Activated effector memory CD4-positive, alpha-beta T cell treated with Interleukin-2 at 50 U/mL for 16 hours (primary cell): Measurements from ENCODE around the gene SPTBN1.

Experiments used
- DNase-seq: peaks from one replicate; pipeline ENCODE4 v3.0.0-alpha.2; 2020

SPTBN1 gene

GRCh38 chr2:54578648-54579045 is 122.5 kb downstream of the SPTBN1 start:
- no peak for DNase-seq

DNA sequence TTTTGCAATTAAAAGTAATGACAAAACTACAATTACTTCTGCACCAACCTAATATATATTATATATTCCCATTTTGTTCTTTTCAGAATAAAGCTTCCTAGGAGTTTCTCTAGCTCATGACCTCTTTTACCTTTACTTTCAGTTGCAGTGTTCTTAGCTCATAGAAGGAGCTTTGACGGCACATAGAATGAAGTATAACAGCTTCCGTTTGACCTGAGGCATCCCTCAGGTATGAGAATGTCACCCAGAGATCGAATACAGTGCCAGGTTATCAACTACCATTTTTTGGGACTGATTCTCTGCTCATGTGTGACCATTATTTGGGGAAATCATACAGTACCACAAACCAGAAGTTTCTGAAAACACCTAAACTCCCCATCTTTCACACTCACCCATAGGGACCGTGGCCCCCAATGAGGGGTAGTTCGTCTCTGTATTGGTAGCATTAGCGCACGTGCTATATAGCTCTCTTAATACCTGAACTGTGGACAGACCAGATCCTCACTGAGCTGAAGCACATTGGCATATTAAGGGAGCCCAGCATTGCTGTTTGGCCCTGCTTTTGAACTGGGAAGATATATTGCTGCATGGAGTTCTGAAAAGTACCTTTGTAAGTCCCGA is 123.0 kb downstream of the SPTBN1 start:
- DNase-seq = no peak

DNA sequence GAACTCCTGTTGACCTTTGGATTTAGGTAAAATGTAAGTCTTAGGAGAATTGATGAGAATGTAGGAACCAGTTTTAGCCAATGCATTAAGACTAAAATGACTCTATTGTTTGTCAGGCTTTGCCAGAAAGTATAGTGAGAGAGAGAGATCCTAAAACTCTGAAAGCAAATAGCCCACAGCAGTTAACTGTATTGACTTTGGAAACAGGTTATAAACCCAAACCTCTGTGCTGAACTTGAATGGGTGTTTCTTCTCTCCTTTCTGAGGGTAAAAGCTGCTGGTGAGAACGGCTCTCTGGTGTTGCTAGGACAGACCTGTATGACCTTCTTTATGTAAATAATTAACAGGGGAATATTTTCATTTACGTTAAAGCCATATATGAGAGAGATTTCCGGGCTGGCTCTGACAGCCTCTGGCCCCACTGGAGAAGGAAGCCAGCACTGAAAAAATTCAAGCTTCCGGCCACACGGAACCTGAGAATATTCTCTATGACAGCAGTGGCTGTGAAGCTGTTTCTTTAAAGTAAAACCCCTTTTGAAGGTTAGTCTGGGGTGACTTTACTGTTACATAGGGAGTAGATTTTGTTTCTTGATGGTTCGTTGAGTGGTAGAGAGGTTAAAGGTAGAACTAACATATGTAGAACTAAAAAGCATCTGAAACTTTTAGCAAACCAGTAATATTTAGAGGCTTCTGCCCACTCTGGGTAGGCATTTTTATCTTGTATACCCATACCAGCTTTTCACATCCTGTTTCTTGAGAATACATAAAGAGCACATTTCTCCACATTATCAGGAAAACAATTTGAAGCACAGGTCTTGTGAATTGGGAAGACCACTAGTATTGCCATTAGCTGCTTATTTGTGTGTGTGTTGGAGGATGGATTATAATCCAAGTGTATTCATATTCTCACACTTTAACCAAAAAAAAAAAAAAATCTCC is 123.8 kb downstream of the SPTBN1 start:
- DNase-seq = peak; percentile 46

GRCh38 chr2:54581326-54582039 is 125.4 kb downstream of the SPTBN1 start:
- DNase-seq = no peak

DNA sequence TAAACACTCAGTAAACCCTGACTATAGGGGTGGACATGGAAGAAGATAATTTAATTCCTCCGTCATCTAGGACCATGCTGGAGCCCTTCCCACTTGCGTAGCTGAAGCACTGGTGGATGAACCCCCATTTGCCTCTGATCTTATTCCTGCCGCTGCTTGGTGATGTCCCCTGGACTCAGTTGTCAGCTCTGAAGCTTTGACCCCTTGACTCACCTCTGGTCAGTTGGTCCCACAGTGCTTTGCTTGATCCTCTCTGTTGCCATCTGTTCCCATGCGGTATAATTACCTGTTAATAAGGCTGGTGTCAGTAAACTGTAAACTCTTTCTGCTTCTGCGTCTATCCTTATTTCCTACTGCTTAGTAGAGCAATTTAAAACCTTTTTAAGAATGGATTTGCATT is 126.9 kb downstream of the SPTBN1 start:
- DNase-seq = no peak

- no peak for DNase-seq
Measured at GRCh38 chr2:54584598-54584997, 128.5 kb downstream of the SPTBN1 start.

GRCh38 chr2:54585136-54585733 is 129.1 kb downstream of the SPTBN1 start:
- no peak for DNase-seq

DNA sequence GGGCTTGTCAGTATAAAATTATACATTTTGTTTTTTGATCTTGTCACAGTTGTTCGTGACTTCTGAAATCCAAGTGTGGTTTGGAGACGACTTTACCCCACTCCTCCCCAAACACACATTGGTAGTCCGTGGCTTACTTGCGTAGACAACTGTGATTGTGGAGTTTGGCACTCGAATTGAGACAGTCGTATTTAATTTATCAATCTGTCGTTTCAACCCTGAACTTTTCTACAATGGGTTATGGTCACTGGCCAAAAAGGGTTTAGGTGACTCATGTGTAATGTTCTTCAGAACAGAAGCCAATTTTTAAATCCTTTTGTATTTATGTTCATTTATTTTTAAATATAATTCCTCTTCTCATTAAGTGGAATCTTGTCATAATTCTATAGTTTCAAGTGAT is 129.9 kb downstream of the SPTBN1 start:
- no peak for DNase-seq

DNA sequence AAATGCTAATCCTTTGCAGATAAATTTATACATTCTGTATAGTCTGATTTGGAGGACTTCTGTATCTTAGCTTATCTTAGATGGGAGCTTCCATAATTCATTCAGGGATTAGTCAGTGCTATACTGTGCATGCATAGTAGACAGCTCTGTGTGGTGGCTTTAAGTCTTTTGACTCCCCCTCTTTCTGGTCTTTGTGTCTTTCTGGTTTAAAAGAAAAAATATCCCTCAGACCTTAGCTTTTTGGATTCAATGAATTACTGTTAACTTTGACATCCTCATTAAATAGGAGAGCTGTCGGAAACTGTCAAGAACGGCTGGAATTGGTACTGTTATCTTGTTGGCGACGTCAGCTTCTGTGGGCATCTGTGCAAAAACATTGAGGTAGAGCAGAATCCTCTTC is 130.4 kb downstream of the SPTBN1 start:
- DNase-seq = no peak

GRCh38 chr2:54587171-54588016 is 131.3 kb downstream of the SPTBN1 start:
- DNase-seq = no peak

DNA sequence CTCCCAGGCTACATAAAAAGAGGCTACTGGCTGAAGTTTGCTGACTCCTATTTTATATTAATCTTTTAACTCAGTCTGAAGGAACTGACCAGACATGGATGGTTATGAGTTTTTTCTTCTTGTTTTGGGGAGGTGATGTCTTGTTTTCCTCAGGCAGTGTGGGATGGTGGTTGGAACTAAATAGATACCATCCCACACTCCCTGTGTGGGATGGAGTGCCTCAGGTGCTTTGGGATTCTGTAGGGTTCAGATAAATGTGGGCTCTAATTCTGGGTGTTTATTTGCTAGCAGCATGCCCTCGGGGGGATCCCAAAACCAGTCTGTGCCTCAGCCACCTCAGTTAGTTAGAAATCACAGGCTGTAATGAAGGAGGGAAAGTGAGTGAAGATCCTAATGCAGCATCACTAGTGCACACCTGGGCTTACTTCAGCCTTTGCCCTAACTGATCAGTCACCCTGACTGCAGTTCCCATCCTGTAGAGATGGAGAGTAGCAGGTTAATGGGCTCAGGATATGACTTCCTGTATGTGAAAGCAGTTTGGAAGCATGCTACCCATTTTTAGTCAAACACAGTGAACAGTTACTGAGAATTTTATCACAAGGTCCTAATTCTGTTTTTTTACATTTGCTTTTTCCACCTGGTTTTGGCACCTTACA is 132.2 kb downstream of the SPTBN1 start:
- no peak for DNase-seq

DNA sequence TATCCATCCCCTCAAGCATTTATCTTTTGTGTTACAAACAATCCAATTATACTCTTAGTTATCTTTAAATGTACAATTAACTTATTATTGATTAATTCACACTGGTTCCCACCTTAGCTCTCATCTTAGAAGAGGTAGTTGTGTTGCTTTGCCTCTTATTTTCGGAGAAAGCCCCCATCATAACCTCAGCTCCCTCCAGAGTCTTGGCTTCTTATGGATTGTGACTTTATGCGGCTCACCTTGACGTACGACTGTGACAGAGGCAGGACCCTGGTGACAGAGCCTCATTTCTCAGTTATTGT is 132.9 kb downstream of the SPTBN1 start:
- DNase-seq = no peak

DNA sequence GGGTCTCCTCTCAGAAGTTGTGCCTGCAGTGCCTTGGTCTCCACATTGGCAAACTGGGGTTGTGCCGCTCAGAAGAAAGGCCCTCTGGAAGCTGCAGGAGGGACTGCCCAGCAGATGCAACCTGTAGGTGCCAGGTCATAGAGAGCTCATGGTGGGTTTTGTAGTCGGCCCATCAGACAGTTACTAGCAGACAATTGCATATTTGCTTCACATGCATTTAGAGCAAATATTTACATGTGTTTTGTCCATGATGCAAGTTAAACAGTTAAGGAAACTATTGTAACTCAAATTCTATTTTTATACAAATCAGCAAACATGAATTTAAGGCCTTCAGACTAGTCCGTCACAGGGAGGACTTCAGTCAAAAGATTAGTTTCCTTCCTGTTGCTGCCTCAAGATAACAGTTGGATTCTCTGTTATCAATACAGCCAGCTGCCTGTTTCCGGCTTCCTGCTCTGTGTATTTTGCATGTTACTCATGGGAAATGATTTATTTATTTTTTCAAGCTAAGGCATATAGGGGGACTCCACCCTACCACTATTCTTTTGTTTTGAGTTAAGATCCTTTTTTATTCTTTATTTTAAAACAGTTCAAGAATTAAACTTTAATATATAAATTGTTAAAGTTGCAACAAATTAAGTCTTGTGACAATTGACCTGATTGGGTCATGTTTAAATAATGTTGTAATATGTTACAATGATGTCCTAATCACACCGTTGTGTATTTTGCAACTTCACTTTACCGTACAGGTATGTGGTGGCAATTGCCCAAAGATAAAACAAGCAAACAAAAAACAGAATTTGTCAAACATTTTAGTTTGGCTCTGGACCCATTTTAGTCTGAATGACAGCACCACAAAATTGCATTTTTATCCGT is 133.5 kb downstream of the SPTBN1 start:
- DNase-seq = no peak

GRCh38 chr2:54590216-54591120 is 134.3 kb downstream of the SPTBN1 start:
- DNase-seq = no peak

GRCh38 chr2:54591551-54591950 is 135.4 kb downstream of the SPTBN1 start:
- DNase-seq = no peak

- no peak for DNase-seq
Measured at GRCh38 chr2:54593249-54593648, 137.1 kb downstream of the SPTBN1 start.

GRCh38 chr2:54594048-54594447 is 137.9 kb downstream of the SPTBN1 start:
- DNase-seq = no peak

GRCh38 chr2:54595161-54595803 is 139.2 kb downstream of the SPTBN1 start:
- DNase-seq = no peak
